WTC11 (cell line): Measurements from ENCODE around the gene ATP8B4. TPM values are rescaled to one million over a fixed set of nuclear protein-coding genes. Genes with fewer than 3 reads are reported as not detected.

Experiments
- ATAC-seq: fragments of 200-7000 bp; cut with Tn5 transposase; 2 replicates; pipeline ENCODE4 v1.10.0; 2021; ENCODE audit warnings: mild to moderate bottlenecking, moderate library complexity
- CTCF ChIA-PET: fragments of 300-600 bp; sonication (Branson Sonifier 250); formaldehyde crosslinking; loops from one replicate; lab custom pipeline; 2021; ENCODE audit warnings: antibody characterized with exemption; lab: Charles Lee
- POLR2A ChIA-PET: fragments of 350-600 bp; sonication (Branson Sonifier 250); formaldehyde crosslinking; loops from one replicate; lab custom pipeline; 2021; ENCODE audit warnings: antibody characterized with exemption; lab: Charles Lee
- DNase-seq: peaks from one replicate; pipeline ENCODE4 v3.0.0; 2021; ENCODE audit warnings: low spot score
- H3K27ac Mint-ChIP-seq: 2 replicates; pipeline ENCODE4 v1.8.0; 2021; ENCODE audit warnings: mixed read lengths
- H3K27me3 Mint-ChIP-seq: 2 replicates; pipeline ENCODE4 v1.8.0; 2021; ENCODE audit warnings: low read depth, mild to moderate bottlenecking, moderate library complexity, mixed read lengths
- H3K36me3 Mint-ChIP-seq: 2 replicates; pipeline ENCODE4 v1.8.0; 2021; ENCODE audit warnings: mixed read lengths
- H3K4me1 Mint-ChIP-seq: 2 replicates; pipeline ENCODE4 v1.8.0; 2022; ENCODE audit warnings: mixed read lengths
- H3K4me3 Mint-ChIP-seq: 2 replicates; pipeline ENCODE4 v1.8.0; 2021; ENCODE audit warnings: mild to moderate bottlenecking, moderate library complexity, mixed read lengths
- H3K9me3 Mint-ChIP-seq: 2 replicates; pipeline ENCODE4 v1.8.0; 2021; ENCODE audit warnings: mixed read lengths
- AR ChIP-seq: fragments of 250-450 bp; sonication (Bioruptor Pico); IDR thresholded peaks from 2 replicates; pipeline ENCODE4 v1.9.0; 2021; ENCODE audit warnings: mild to moderate bottlenecking
- CREB1 ChIP-seq: sonication (generic); formaldehyde crosslinking; IDR thresholded peaks from 2 replicates; pipeline ENCODE4 v1.8.0; 2023; ENCODE audit warnings: mild to moderate bottlenecking, missing genetic modification reagents
- E2F4 ChIP-seq: sonication (generic); formaldehyde crosslinking; IDR thresholded peaks from 2 replicates; pipeline ENCODE4 v1.8.1; 2022; ENCODE audit warnings: low read depth, mild to moderate bottlenecking, moderate library complexity, missing genetic modification reagents, borderline replicate concordance
- FOXJ3 ChIP-seq: sonication (generic); formaldehyde crosslinking; IDR thresholded peaks from 2 replicates; pipeline ENCODE4 v1.9.0; 2021; ENCODE audit warnings: missing genetic modification reagents, mild to moderate bottlenecking, borderline replicate concordance
- KAT7 ChIP-seq: sonication (generic); formaldehyde crosslinking; IDR thresholded peaks from 2 replicates; pipeline ENCODE4 v1.8.1; 2023; ENCODE audit warnings: missing genetic modification reagents, mild to moderate bottlenecking, borderline replicate concordance
- NFE2L1 ChIP-seq: sonication (generic); formaldehyde crosslinking; IDR thresholded peaks from 2 replicates; pipeline ENCODE4 v1.8.1; 2023; ENCODE audit warnings: missing genetic modification reagents
- NR2C2 ChIP-seq: sonication (generic); formaldehyde crosslinking; IDR thresholded peaks from 2 replicates; pipeline ENCODE4 v1.8.0; 2022; ENCODE audit warnings: mild to moderate bottlenecking, missing genetic modification reagents
- SP1 ChIP-seq: sonication (generic); formaldehyde crosslinking; conservative IDR thresholded peaks from 2 replicates; pipeline ENCODE4 v1.8.1; 2022; ENCODE audit warnings: missing genetic modification reagents
- STAT6 ChIP-seq: sonication (generic); formaldehyde crosslinking; conservative IDR thresholded peaks from 2 replicates; pipeline ENCODE4 v1.8.1; 2023; ENCODE audit warnings: mild to moderate bottlenecking, low read depth, missing genetic modification reagents, moderate library complexity
- ZMAT4 ChIP-seq: fragments of 250-450 bp; sonication (Bioruptor Pico); IDR thresholded peaks from 2 replicates; pipeline ENCODE4 v1.9.0; 2021; ENCODE audit warnings: mild to moderate bottlenecking
- ZNF281 ChIP-seq: sonication (generic); formaldehyde crosslinking; IDR thresholded peaks from 2 replicates; pipeline ENCODE4 v1.8.0; 2023; ENCODE audit warnings: mild to moderate bottlenecking, missing genetic modification reagents
- ZNF425 ChIP-seq: fragments of 250-450 bp; sonication (Bioruptor Pico); conservative IDR thresholded peaks from 2 replicates; pipeline ENCODE4 v1.9.0; 2021; ENCODE audit warnings: mild to moderate bottlenecking
- total RNA-seq: library from RNA; stranded (reverse); gene quantifications from 3 replicates; pipeline ENCODE4 v1.2.3, GENCODE V29; 2021

The ATP8B4 gene
- total RNA-seq, 1 experiment from 2014 or later = 0.37 TPM

- Mint-ChIP-seq H3K9me3 (peaks cover 5% of the 10 kb centered on the region), H3K4me1 (no peaks in the 10 kb centered on the region), H3K27me3 (no peaks in the 10 kb centered on the region), H3K36me3 (no peaks in the 10 kb centered on the region), H3K27ac (no peak overlapping the region), H3K4me3 (no peak overlapping the region)
- DNase-seq (no peak), ATAC-seq (no peak)
- TF ChIP-seq SP1 (CRISPR knock-in tag) = no peak
- no peak for TF ChIP-seq NR2C2 (CRISPR knock-in tag)
- TF ChIP-seq CREB1 (CRISPR knock-in tag) = no peak
- no peak for TF ChIP-seq FOXJ3 (CRISPR knock-in tag)
- no peak for TF ChIP-seq STAT6 (CRISPR knock-in tag)
- no peak for TF ChIP-seq E2F4 (CRISPR knock-in tag)
- ChIA-PET POLR2A (no interaction called here), CTCF (no interaction called here)
These were observed 203.2 kb downstream of the ATP8B4 start for GRCh38 chr15:49915822-49916221.

GRCh38 chr15:49908933-49909295 lies 210.1 kb downstream of the ATP8B4 start:
- H3K9me3 Mint-ChIP-seq = peaks cover 10% of the 10 kb centered on the region; the same call in 1 of the 2 replicates
- no peak overlapping the region for H3K27ac Mint-ChIP-seq
- no peaks in the 10 kb centered on the region for H3K27me3 Mint-ChIP-seq
- ChIA-PET POLR2A (interaction anchor here (0.5 kb wide), 1 partner anchor 34 kb away, joined by 3 read pairs; no protein-coding TSS in a partner anchor), CTCF (no interaction called here)
- no peak for TF ChIP-seq ZNF281 (CRISPR knock-in tag)
- no peak for TF ChIP-seq ZNF425 (CRISPR knock-in tag)
- no peak for TF ChIP-seq NFE2L1
- TF ChIP-seq AR (CRISPR knock-in tag) = no peak
- no peak for TF ChIP-seq KAT7 (CRISPR knock-in tag)
- TF ChIP-seq ZMAT4 (CRISPR knock-in tag) = no peak
- ATAC-seq = no peak
- peaks cover 2% of the 10 kb centered on the region; the same call in 1 of the 2 replicates for H3K36me3 Mint-ChIP-seq
- H3K4me1 Mint-ChIP-seq = no peaks in the 10 kb centered on the region
- DNase-seq = no peak
- no peak overlapping the region for H3K4me3 Mint-ChIP-seq
